Uterus (tissue), 4 donors: ENCODE data around the gene PP2D1. TPM values are rescaled to one million over a fixed set of nuclear protein-coding genes. Genes with fewer than 3 reads are reported as not detected.

Experiments
- DNase-seq, 2 donors: peaks; one replicate each; pipeline ENCODE4 v3.0.0-alpha.2; 2019 to 2020
- H3K27ac ChIP-seq, 2 donors: fragments of 200-600 bp; sonication (generic); 1 replicate in 1 of 2; 2 replicates in 1 of 2; pipeline ENCODE4 v1.5.1; 2016 to 2018
- H3K27me3 ChIP-seq, 2 donors: fragments of 200-600 bp; sonication (generic); one replicate each; pipeline ENCODE4 v1.5.1; 2018 to 2019; ENCODE audit warnings: control low read depth in 1 of 2
- H3K36me3 ChIP-seq, 2 donors: fragments of 200-600 bp; sonication (generic); one replicate each; pipeline ENCODE4 v1.5.1; 2019; ENCODE audit warnings: control low read depth in 1 of 2
- H3K4me1 ChIP-seq, 2 donors: fragments of 200-600 bp; sonication (generic); one replicate each; pipeline ENCODE4 v1.5.1; 2018 to 2019; ENCODE audit warnings: control low read depth in 1 of 2
- H3K4me3 ChIP-seq, 2 donors: fragments of 200-600 bp; sonication (generic); 1 replicate in 1 of 2; 2 replicates in 1 of 2; pipeline ENCODE4 v1.5.1; 2018 to 2019; ENCODE audit warnings: mild to moderate bottlenecking in 1 of 2
- H3K9me3 ChIP-seq, 2 donors: fragments of 200-600 bp; sonication (generic); one replicate each; pipeline ENCODE4 v1.5.1; 2019; ENCODE audit warnings: control low read depth in 1 of 2
- POLR2A ChIP-seq, 2 donors: fragments of 450-650 bp; IDR thresholded peaks; one replicate each; pipeline ENCODE4 v1.6.1; 2016; ENCODE audit warnings: antibody characterized with exemption in 2 of 2, mild to moderate bottlenecking in 1 of 2, moderate library complexity in 1 of 2
- intact Hi-C: fragments of 100-400 bp; cut with DNase I; formaldehyde crosslinking; loops from one replicate; pipeline ENCODE4 v1.15.1; 2023; ENCODE audit warnings: low total_unique reads
- total RNA-seq, 4 donors: library from RNA; depleted of rRNA in 3 of 4; stranded (reverse); fragments of >200 nt in 3 of 4; gene quantifications; one replicate each; pipeline versions ENCODE4 v1.1.0 to v1.2.4, GENCODE V29; 2014 to 2023
- TF ChIP-seq, protein P1 (sequence below), 4 experiments: fragments of 200-600 bp in 2 of 4; fragments of 450-650 bp in 2 of 4; sonication (generic) in 2 of 4; IDR thresholded peaks; one replicate each; pipeline ENCODE4 v1.5.1; 2016 to 2019; ENCODE audit warnings: antibody characterized with exemption in 4 of 4, mild to moderate bottlenecking in 2 of 4, moderate library complexity in 1 of 4
- donor health status: DM: yes; HTN: yes; CAD: no.

Gene PP2D1, protein sequence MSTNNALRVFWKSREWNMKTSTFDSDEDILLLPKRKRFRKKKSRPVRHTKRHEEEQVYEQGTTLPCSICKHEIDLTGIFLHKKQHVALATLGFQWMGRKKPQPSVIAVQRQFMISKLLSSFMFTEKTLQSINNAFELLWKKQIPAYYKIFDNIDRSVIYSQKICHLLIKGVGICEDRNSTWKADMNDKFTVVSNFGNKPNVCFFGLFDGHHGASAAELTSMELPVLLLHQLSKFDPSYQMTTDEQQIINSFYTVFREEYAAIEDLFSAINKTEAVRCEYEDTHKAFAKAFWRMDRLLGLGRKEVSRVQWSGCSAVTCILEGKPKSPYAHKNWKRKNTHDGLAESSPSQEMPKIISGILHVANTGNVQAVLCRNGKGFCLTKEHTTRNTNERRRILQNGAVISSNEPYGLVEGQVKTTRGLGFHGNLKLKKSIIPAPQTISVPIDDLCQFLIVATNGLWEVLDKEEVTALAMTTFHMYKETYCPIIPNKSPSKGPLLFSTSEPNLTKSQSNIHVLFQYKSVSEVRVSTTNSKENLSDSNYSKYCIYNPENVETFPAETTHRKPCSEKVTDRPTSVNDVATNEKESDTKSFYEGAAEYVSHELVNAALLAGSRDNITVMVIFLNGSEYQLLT
- total RNA-seq = not detected

DNA sequence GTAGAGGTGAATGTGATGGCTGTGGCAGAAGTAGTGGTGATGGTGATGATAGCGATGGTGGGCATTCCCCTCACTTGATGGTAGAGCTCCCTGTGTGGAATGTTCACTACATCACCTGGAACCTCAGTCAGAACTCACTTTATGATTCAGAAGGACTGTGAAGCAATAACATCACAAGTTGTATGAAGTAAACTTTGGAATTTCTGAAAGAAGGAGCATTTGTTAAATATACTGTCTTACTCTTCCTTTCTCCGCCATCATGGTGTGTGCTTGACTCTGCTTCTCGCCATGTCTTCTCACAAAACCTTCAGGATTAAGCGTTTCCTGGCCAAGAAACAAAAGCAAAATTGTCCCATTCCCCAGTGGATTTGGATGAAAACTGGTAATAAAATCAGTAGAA is at the start of gene PP2D1:
TSS of gene PP2D1 (minus strand) at position 101 of the 400 bp plus-strand sequence. CDS start 192 bp downstream, outside the sequence.
- H3K27ac ChIP-seq = no peak within 1 kb of the TSS
- H3K36me3 ChIP-seq = no peaks in the 10 kb centered on the region
- no peaks in the 10 kb centered on the region for H3K27me3 ChIP-seq
- H3K4me1 ChIP-seq = no peaks in the 10 kb centered on the region
- H3K4me3 ChIP-seq = no peak within 1 kb of the TSS
- no peaks in the 10 kb centered on the region for H3K9me3 ChIP-seq
- no peak for DNase-seq
- no peak for TF ChIP-seq POLR2A (IDR thresholded peaks at IDR 0.05)
- TF ChIP-seq, protein P1, sequence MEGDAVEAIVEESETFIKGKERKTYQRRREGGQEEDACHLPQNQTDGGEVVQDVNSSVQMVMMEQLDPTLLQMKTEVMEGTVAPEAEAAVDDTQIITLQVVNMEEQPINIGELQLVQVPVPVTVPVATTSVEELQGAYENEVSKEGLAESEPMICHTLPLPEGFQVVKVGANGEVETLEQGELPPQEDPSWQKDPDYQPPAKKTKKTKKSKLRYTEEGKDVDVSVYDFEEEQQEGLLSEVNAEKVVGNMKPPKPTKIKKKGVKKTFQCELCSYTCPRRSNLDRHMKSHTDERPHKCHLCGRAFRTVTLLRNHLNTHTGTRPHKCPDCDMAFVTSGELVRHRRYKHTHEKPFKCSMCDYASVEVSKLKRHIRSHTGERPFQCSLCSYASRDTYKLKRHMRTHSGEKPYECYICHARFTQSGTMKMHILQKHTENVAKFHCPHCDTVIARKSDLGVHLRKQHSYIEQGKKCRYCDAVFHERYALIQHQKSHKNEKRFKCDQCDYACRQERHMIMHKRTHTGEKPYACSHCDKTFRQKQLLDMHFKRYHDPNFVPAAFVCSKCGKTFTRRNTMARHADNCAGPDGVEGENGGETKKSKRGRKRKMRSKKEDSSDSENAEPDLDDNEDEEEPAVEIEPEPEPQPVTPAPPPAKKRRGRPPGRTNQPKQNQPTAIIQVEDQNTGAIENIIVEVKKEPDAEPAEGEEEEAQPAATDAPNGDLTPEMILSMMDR (IDR thresholded peaks at IDR 0.05) = no peak
- intact Hi-C loops = no loop called here

DNA sequence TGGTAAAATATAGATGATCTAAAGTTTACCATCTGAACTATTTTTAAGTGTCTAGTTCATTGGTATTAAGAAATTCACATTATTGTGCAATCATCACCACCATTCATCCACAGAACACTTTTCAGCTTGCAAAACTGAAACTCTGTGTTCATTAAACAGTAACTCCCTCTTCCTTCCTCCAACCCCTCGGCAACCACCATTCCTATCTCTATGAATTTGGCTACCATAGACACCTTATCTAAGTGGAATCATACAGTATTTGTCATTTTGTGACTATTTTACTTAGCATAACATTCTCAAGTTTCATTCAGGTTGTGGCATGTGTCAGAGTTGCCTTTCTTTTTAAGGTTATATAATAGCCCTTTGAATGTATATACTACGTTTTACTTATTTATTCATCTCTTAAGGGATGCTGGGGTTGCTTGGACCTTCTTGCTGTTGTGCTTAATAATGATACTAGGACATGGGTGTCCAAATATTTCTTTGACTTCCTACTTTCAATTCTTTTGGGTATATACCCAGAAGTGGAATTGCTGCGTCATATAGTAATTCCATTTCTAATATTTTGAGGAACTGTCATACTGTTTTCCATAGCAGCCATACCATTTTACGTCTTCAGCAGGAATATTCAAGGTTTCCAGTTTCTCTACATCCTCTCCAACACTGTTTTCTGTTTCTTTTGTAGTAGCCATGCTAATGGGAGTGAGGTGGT is 49.1 kb upstream of the PP2D1 start:
- Histone ChIP-seq H3K9me3 (no peaks in the 10 kb centered on the region), H3K4me3 (no peak overlapping the region), H3K36me3 (no peaks in the 10 kb centered on the region), H3K27me3 (no peaks in the 10 kb centered on the region), H3K4me1 (peaks cover 0 to 9% of the 10 kb centered on the region in 2 donors), H3K27ac (peak overlapping the region; percentile 56 to 69)
- no peak for DNase-seq
- intact Hi-C loops = no loop called here
- TF ChIP-seq, protein P1 (IDR thresholded peaks at IDR 0.05) = no peak
- TF ChIP-seq POLR2A (IDR thresholded peaks at IDR 0.05) = no peak

DNA sequence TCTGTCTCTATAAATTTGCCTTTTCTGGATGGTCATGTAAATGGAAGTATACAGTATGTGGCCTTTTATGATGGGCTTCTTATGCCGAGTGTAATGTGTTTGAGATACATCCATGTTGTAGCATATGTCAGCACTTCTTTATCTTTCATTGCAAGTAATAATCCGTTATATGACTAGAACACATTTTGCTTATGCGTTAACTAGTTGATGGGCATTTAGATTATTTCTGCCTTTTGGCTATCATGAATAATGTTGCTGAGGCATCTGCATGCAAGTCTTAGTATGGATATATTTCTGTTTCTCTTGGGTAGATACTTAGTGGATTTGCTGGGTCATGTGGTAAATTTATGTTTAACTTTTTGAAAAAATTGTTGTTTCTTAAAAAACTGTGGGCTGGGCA is 47.9 kb upstream of the PP2D1 start:
- intact Hi-C loops = no loop called here
- Histone ChIP-seq H3K4me3 (no peak overlapping the region), H3K27me3 (no peaks in the 10 kb centered on the region), H3K36me3 (no peaks in the 10 kb centered on the region), H3K4me1 (peaks cover 0 to 9% of the 10 kb centered on the region in 2 donors), H3K27ac (no peak overlapping the region), H3K9me3 (no peaks in the 10 kb centered on the region)
- TF ChIP-seq, protein P1 (IDR thresholded peaks at IDR 0.05) = no peak
- no peak for TF ChIP-seq POLR2A (IDR thresholded peaks at IDR 0.05)
- DNase-seq = no peak

DNA sequence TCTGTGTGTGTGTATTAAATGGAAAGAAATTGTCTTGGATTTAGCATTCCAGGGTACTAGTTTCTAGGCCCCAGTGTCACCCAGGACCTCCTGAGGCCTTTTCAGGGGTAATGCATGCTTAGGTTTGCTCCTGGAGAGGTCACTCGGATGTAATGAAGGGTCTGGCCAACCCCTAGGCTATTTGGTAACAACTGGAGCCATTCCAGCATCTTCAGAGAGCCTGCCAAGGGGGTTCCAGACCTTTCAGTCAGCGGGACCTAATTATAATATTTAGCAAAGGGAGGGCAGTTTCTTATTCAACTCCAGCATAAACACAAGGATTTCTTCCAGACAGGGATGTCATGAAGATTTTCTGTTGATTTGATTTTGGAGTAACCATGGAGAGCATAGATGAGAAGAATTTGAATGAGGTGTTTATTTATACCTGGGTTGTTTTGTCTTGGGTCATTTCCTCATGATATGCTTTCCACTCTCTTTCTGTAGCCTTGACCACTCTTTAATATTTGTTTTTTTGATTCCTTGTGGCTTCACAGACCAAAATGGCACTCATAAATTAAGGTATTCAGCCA is 45.6 kb upstream of the PP2D1 start:
- no peaks in the 10 kb centered on the region for H3K36me3 ChIP-seq
- no peaks in the 10 kb centered on the region for H3K27me3 ChIP-seq
- peak overlapping the region; percentile 20 to 66 for H3K27ac ChIP-seq
- H3K9me3 ChIP-seq = no peaks in the 10 kb centered on the region
- H3K4me3 ChIP-seq = no peak overlapping the region
- DNase-seq = peak in 1 of 2 donors; percentile 49
- no peak for TF ChIP-seq POLR2A (IDR thresholded peaks at IDR 0.05)
- TF ChIP-seq, protein P1 (IDR thresholded peaks at IDR 0.05) = no peak
- intact Hi-C loops = no loop called here
- H3K4me1 ChIP-seq = peaks cover 0 to 9% of the 10 kb centered on the region in 2 donors
